HEK293 (cell line): ENCODE measurements around the gene TTC34.

ENCODE experiments used
- AEBP2 ChIP-seq: fragments of 450-650 bp; formaldehyde crosslinking; IDR thresholded peaks from 2 replicates; pipeline ENCODE4 v1.5.1; 2016; ENCODE audit warnings: missing biosample characterization, missing genetic modification characterization, borderline replicate concordance
- GLIS1 ChIP-seq: fragments of 450-650 bp; formaldehyde crosslinking; IDR thresholded peaks from 2 replicates; pipeline ENCODE4 v1.5.1; 2016; ENCODE audit warnings: missing biosample characterization, missing genetic modification characterization
- GLIS2 ChIP-seq: fragments of 450-650 bp; formaldehyde crosslinking; IDR thresholded peaks from 2 replicates; pipeline ENCODE4 v1.5.1; 2016; ENCODE audit warnings: missing biosample characterization, missing genetic modification characterization
- IKZF3 ChIP-seq: fragments of 450-650 bp; IDR thresholded peaks from 2 replicates; pipeline ENCODE4 v1.5.0; 2018; ENCODE audit warnings: missing biosample characterization, mild to moderate bottlenecking, missing genetic modification characterization, moderate library complexity
- MZF1 ChIP-seq: fragments of 450-650 bp; formaldehyde crosslinking; IDR thresholded peaks from 2 replicates; pipeline ENCODE4 v1.5.1; 2017; ENCODE audit warnings: missing biosample characterization, missing genetic modification characterization, borderline replicate concordance
- PRDM10 ChIP-seq: fragments of 450-650 bp; formaldehyde crosslinking; IDR thresholded peaks from 2 replicates; pipeline ENCODE4 v1.5.1; 2016; ENCODE audit warnings: missing biosample characterization, missing genetic modification characterization
- REPIN1 ChIP-seq: fragments of 450-650 bp; formaldehyde crosslinking; IDR thresholded peaks from 2 replicates; pipeline ENCODE4 v1.5.1; 2017; ENCODE audit warnings: missing biosample characterization, missing genetic modification characterization, low read depth
- REST ChIP-seq: fragments of 450-650 bp; formaldehyde crosslinking; IDR thresholded peaks from 2 replicates; pipeline ENCODE4 v1.5.1; 2016; ENCODE audit warnings: missing biosample characterization, missing genetic modification characterization
- SP7 ChIP-seq: fragments of 450-650 bp; formaldehyde crosslinking; IDR thresholded peaks from 2 replicates; pipeline ENCODE4 v1.5.1; 2016; ENCODE audit warnings: missing biosample characterization, missing genetic modification characterization
- ZBTB10 ChIP-seq: fragments of 450-650 bp; formaldehyde crosslinking; IDR thresholded peaks from 2 replicates; pipeline ENCODE4 v1.5.1; 2016; ENCODE audit warnings: missing biosample characterization, missing genetic modification characterization
- ZBTB21 ChIP-seq: fragments of 450-650 bp; formaldehyde crosslinking; IDR thresholded peaks from 2 replicates; pipeline ENCODE4 v1.5.1; 2017; ENCODE audit warnings: missing biosample characterization, missing genetic modification characterization
- ZFP3 ChIP-seq: fragments of 450-650 bp; formaldehyde crosslinking; IDR thresholded peaks from 2 replicates; pipeline ENCODE4 v1.5.1; 2016; ENCODE audit warnings: low read depth, missing biosample characterization, missing genetic modification characterization
- ZNF140 ChIP-seq: fragments of 450-650 bp; formaldehyde crosslinking; IDR thresholded peaks from 2 replicates; pipeline ENCODE4 v1.5.1; 2016; ENCODE audit warnings: missing biosample characterization, missing genetic modification characterization
- ZNF174 ChIP-seq: fragments of 450-650 bp; formaldehyde crosslinking; IDR thresholded peaks from 2 replicates; pipeline ENCODE4 v1.5.0; 2017; ENCODE audit warnings: missing biosample characterization, mild to moderate bottlenecking, missing genetic modification characterization
- ZNF175 ChIP-seq: fragments of 450-650 bp; formaldehyde crosslinking; IDR thresholded peaks from 2 replicates; pipeline ENCODE4 v1.5.1; 2016; ENCODE audit warnings: missing biosample characterization, missing genetic modification characterization
- ZNF239 ChIP-seq: fragments of 450-650 bp; formaldehyde crosslinking; IDR thresholded peaks from 2 replicates; pipeline ENCODE4 v1.5.1; 2016; ENCODE audit warnings: missing biosample characterization, missing genetic modification characterization
- ZNF324 ChIP-seq: fragments of 450-650 bp; formaldehyde crosslinking; IDR thresholded peaks from 2 replicates; pipeline ENCODE4 v1.5.1; 2016; ENCODE audit warnings: missing biosample characterization, missing genetic modification characterization
- ZNF48 ChIP-seq: fragments of 450-650 bp; formaldehyde crosslinking; IDR thresholded peaks from 2 replicates; pipeline ENCODE4 v1.5.1; 2016; ENCODE audit warnings: missing biosample characterization, missing genetic modification characterization
- ZNF488 ChIP-seq: fragments of 450-650 bp; formaldehyde crosslinking; IDR thresholded peaks from 2 replicates; pipeline ENCODE4 v1.5.1; 2016; ENCODE audit warnings: missing biosample characterization, missing genetic modification characterization
- ZNF610 ChIP-seq: fragments of 450-650 bp; formaldehyde crosslinking; IDR thresholded peaks from 2 replicates; pipeline ENCODE4 v1.5.1; 2016; ENCODE audit warnings: missing biosample characterization, missing genetic modification characterization, borderline replicate concordance
- ZNF621 ChIP-seq: fragments of 450-650 bp; formaldehyde crosslinking; IDR thresholded peaks from 2 replicates; pipeline ENCODE4 v1.5.1; 2017; ENCODE audit warnings: missing biosample characterization, missing genetic modification characterization
- ZNF639 ChIP-seq: fragments of 450-650 bp; formaldehyde crosslinking; IDR thresholded peaks from 2 replicates; pipeline ENCODE4 v1.5.1; 2016; ENCODE audit warnings: missing biosample characterization, missing genetic modification characterization
- ZNF658 ChIP-seq: fragments of 450-650 bp; formaldehyde crosslinking; IDR thresholded peaks from 2 replicates; pipeline ENCODE4; 2016; ENCODE audit warnings: missing biosample characterization, missing genetic modification characterization
- ZSCAN30 ChIP-seq: fragments of 450-650 bp; IDR thresholded peaks from 2 replicates; pipeline ENCODE4 v1.5.1; 2018; ENCODE audit warnings: missing biosample characterization, mild to moderate bottlenecking, missing genetic modification characterization, moderate library complexity

The TTC34 gene

GRCh38 chr1:2646837-2647236 is 154.7 kb downstream of the TTC34 start (continued):
- TF ChIP-seq REST (no peak), MZF1 (tag by site-specific recombination) (no peak), ZNF239 (tag by site-specific recombination) (no peak), GLIS2 (no peak), SP7 (peak; percentile 61), GLIS1 (no peak), AEBP2 (no peak), ZNF658 (no peak), ZNF140 (tag by site-specific recombination) (no peak), ZBTB10 (tag by site-specific recombination) (no peak), ZNF488 (tag by site-specific recombination) (no peak), ZNF610 (tag by site-specific recombination) (peak; percentile 53; the same call in 1 of the 2 replicates), ZNF639 (peak; percentile 79), PRDM10 (tag by site-specific recombination) (no peak), ZNF621 (tag by site-specific recombination) (no peak), ZNF48 (tag by site-specific recombination) (no peak), IKZF3 (no peak), ZNF175 (tag by site-specific recombination) (no peak), ZSCAN30 (no peak), ZNF174 (tag by site-specific recombination) (no peak), REPIN1 (tag by site-specific recombination) (no peak), ZFP3 (tag by site-specific recombination) (no peak), ZBTB21 (tag by site-specific recombination) (no peak), ZNF324 (tag by site-specific recombination) (0 out of 2 replicates have a peak, but pooled peaks have one; percentile 63)
